Fibroblast of peridontal ligament (primary cell): ENCODE measurements around the gene RCAN3.
A peak's percentile ranks its signal among the peaks of the same experiment; 100 is the strongest.
"Not testable (repeated sequence)": the region's sequence is repeated elsewhere in the genome, so short reads cannot be mapped to it uniquely, and the experiment has no call there.

Experiments used
- DNase-seq: peaks from one replicate; pipeline ENCODE4 v3.0.0-alpha.2; 2010; ENCODE audit errors: extremely low read depth

RCAN3 gene

DNA sequence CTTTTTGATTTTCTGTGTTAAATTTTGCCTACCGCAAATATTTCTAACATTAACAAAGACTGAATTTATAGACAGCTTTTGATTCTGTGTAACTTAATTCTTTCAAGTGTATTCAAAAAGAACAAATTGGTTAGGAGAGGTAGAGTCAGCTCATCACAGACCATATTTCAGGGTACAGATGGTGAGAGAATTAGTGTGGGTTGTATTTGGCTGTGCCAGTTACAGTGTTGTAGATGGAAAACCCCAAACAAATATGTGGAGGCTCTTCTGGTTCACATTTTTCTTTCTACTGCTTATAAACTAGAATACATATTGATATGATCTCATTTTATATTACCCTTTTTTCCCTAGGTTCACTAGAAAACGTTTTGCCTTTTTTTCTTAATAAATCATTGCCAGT, 11.1 kb downstream of the RCAN3 start:
- DNase-seq: no peak

DNA sequence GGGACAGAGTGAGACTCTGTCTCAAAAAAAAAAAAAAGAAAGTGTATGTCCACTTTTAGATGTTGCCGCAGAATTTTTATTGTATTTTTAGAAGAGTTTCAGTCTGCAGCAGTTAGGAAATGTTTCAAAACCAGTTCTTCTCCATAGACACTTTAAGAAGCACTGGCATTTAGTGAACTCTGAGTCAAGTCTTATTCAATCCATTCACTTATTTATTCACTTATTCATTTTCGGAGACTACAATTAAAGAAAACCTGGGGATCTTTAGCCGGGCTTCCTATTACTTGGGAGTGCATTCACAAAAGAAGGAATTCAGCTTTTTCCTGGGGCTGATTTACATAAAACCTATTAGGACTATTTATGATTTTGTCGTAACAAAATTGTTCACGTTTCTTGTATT, 12.3 kb downstream of the RCAN3 start:
- DNase-seq: no peak

- DNase-seq: peak; percentile 18
Observed at GRCh38 chr1:24515671-24516209, 13.1 kb downstream of the RCAN3 start.

- no peak for DNase-seq
Observed at GRCh38 chr1:24516506-24516905, 13.9 kb downstream of the RCAN3 start.

DNA sequence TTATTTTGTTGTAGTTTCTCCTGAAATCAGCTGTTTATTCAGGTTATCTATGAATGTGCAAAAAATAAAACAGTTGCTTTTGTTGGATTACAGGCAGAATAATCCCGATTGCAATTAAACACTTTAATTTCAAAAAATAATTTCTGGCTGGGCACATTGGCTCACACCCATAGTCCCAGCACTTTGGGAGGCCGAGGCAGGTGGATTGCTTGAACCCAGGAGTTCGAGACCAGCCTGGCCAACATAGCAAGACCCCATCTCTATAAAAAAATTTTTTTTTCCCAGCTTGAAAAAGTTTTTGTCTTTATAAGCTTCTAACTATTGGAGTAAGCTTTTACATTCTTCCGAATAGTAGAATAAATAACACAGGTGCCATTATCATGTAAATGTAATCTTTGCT, 15.3 kb downstream of the RCAN3 start:
- DNase-seq: no peak

DNA sequence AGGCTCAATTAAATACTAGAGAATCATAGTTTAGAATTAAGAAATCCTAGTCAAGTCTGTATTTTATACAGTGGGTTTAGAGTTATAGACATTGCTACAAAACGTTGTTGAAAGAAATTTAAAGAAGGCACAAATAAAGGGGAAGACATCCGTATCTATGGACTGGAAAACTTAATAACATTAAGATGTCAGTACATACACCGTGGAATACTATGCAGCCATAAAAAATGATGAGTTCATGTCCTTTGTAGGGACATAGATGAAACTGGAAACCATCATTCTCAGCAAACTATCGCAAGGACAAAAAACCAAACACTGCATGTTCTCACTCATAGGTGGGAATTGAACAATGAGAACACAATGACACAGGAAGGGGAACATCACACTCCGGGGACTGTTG, 17.6 kb downstream of the RCAN3 start:
- DNase-seq: not testable (repeated sequence)

DNA sequence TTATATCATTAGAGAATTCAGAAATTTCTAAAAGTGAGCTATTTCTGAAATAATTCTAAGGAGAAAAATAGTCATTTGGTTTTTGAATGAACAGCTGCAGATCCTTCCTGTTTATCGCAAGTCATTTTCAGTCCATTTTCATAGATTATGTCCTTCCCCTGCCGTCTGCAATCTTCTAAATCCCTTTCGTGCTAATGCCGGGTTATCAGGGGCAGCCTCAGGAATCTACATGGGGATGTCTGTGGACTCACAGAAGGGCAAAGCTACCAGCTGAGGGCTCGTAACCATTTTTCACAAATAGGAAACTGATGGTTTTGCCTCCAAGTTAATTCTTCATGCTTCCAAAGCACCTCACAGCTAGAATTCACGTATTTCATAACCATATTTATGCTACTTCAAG, 23.0 kb downstream of the RCAN3 start:
- no peak for DNase-seq

- DNase-seq: no peak
Observed at GRCh38 chr1:24526045-24526444, 23.4 kb downstream of the RCAN3 start.

DNA sequence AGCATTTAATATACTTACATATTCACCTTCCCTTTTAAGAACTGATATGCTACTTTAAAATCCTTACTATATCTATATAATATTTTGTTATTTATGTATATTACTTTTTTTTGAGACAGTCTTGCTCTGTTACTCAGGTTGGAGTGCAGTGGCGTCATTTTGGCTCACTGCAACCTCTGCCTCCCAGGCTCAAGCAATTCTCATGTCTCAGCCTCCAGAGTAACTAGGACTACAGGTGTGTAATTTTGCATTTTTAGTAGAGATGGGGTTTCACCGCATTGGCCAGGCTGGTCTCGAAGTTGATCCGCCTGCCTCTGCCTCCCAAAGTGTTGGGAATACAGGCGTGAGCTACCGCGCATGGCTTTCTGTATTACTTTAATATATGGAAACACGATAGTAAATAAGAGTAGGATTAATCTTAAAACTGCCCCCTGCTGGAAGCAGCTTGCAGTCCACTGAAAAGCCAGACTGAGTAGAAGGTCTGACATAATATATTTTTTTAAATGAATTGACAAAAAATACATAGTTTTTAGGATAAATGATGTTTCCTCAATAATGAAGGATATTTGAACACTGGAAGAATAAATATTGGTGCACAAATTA, 24.4 kb downstream of the RCAN3 start:
- peak; percentile 33 for DNase-seq

GRCh38 chr1:24528744-24529143, 26.1 kb downstream of the RCAN3 start:
- DNase-seq: no peak

- not testable (repeated sequence) for DNase-seq
Observed at GRCh38 chr1:24529292-24529691, 26.7 kb downstream of the RCAN3 start.

- no peak for DNase-seq
Observed at GRCh38 chr1:24535021-24535424, 32.4 kb downstream of the RCAN3 start.

- no peak for DNase-seq
Observed at GRCh38 chr1:24535778-24536177, 33.1 kb downstream of the RCAN3 start.

DNA sequence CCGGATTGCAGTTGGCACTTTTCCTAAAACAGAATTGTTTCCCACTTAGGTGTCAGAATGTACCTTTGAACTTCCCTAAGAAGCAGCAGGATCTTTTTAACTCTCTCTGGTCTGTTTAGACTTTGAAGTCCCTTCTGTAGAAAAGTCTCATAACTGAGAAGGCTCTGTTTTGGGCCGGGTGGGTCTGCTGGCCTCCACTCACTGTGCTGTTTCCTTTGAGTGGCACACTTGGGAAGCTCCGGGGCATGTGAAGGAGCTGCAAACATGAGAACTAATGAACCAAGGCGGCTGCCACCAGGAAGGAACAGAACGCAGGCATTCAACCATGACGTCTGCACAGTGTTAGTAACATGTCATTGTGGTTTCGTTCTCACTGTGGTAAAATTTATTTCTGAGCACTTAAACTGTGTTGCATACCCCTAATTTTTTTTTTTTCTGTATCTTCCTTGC, 33.8 kb downstream of the RCAN3 start:
- peak; percentile 45 for DNase-seq

DNA sequence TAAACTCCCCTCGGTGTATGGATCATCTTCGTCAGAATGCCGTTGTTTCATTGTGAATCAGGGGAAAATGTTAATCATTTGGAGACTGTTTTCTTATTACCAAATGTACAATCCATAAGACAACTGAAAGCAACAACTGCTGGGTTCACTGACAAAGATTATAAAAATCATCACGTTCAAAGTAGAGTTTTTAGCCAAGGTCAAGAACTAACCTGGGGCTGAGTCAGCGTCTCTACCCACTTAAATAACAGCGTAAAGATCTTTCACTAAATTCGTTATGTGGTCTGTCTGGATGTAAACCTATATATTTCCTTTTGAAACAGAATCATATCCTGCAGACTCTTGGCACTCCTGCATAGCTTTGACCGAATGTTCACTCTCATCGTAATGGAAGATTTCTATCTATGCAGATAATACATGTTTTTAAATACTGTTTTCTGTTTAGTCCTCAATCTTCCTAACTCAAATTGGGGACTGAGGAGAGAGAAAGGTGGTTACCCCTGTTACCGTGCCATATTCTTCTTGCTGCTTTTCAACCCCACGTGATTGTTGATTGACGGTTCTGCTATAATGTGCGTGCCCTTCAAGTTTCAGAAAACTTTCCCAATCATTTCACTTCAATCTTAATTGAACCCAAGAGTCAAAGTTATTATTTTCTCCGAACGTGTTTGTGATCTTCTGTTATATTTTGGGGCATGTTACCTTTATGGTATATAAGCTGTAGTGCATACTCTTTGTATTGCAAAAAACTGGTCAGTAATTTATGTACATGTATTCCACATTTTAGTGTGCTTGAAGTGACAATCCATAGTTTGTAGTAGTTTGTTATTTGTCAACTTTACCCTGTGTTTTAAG, 37.6 kb downstream of the RCAN3 start:
- DNase-seq: no peak

- DNase-seq: peak; percentile 57
Observed at GRCh38 chr1:24540906-24541710, 38.5 kb downstream of the RCAN3 start.

DNA sequence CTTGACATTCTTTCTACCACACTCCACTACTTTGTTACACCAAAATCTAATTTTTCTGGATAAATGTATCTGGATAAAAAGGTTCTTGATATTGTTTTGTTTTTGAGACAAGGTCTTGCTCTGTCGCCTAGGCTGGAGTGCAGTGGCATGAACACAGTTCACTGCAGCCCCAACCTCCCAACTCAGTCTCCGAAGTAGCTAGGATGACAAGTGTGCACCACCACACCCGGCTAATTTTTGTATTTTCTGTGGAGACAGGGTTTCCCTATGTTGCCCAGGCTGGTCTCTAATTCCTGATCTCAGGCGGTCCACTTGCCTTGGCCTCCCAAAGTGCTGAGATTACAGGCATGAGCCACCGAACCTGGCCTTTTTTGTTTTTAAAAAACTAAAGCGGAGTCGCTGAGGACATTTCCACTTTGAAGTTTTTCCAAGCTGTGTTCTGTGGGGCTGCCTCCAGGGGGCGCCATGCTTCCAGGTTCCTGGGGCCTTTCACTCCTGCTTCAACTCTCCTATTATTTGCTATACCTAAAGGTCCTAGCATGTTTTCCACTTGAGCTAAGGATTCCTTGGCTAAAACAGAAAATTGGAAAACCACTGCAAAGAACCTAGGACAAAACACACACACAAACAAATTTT, 39.2 kb downstream of the RCAN3 start:
- DNase-seq: no peak

DNA sequence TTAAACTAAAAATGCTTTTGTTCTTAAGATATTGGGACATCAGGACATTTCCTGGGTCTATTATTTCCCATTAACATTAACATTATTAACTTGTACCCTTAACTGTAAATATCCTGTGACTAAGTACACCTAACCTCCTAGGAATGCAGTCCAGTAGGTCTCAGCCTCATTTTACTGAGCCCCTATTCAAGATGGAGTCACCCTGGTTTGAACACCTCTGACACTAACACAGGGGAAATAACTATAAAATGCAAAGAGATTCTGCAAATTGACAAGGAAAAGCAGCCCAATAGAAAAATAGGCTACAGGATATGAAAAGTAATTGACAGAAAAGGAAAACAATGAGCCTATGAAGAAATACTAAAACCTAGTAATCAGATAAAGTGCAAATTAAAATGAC, 41.6 kb downstream of the RCAN3 start:
- no peak for DNase-seq

DNA sequence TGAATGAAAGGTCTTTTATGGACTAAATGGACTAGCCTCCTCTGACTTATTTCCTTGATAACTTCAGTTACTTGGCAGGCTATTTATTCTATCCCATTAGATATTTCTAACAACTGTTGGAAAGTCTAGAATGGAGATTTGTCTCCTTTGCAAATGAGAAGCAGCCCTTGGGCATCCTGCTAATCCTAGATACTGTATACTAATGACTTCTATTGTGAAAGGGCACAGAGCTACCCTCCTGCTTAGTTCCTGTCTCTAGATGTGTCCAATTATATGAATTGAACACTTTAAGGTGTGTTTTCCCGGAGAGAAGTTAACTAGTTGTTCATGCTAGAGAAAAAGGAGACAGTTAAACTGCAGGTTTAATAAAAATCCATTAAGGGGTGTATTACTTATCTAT, 43.0 kb downstream of the RCAN3 start:
- DNase-seq: no peak

GRCh38 chr1:24547195-24547594, 44.6 kb downstream of the RCAN3 start:
- no peak for DNase-seq

- no peak for DNase-seq
Observed at GRCh38 chr1:24548070-24548469, 45.4 kb downstream of the RCAN3 start.

DNA sequence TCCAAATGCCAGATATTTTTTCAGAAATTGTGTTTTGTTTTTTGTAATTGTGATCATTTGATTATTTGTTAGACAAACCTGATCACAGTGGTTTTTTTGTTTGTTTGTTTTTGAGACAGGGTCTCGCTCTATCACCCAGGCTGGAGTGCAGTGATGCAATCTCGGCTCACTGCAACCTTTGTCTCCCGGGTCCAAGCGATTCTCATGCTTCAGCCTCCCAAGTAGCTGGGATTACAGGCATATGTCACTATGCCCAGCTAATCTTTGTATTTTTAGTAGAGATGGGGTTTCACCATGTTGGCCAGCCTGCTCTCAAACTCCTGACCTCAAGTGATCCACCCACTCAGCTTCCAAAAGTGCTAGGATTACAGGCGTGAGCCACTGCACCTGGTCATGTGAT, 46.6 kb downstream of the RCAN3 start:
- DNase-seq: not testable (repeated sequence)
